Activated CD4-positive, alpha-beta T cell treated with anti-CD3 and anti-CD28 coated beads for 36 hours (primary cell): Measurements from ENCODE around the gene TIGAR. TPM values are rescaled to one million over a fixed set of nuclear protein-coding genes. Genes with fewer than 3 reads are reported as not detected.

Source experiments
- ATAC-seq: fragments of 200-7000 bp; cut with Tn5 transposase; one replicate; pipeline ENCODE4 v1.10.0; 2021; ENCODE audit warnings: mild to moderate bottlenecking, moderate library complexity
- CTCF ChIA-PET: fragments of 350-600 bp; sonication (Branson Sonifier 250); formaldehyde crosslinking; loops from one replicate; lab custom pipeline; 2021; ENCODE audit warnings: antibody characterized with exemption; lab: Charles Lee
- POLR2A ChIA-PET: fragments of 350-600 bp; sonication (Branson Sonifier 250); formaldehyde crosslinking; loops from one replicate; lab custom pipeline; 2021; ENCODE audit warnings: antibody characterized with exemption, inconsistent platforms; lab: Charles Lee
- DNase-seq: peaks from one replicate; pipeline ENCODE4 v3.0.0-alpha.2; 2020
- H3K27ac Mint-ChIP-seq: one replicate; pipeline ENCODE4 v1.8.0; 2021; ENCODE audit warnings: mixed read lengths
- H3K27me3 Mint-ChIP-seq: one replicate; pipeline ENCODE4 v1.8.0; 2021; ENCODE audit warnings: mixed read lengths
- H3K36me3 Mint-ChIP-seq: one replicate; pipeline ENCODE4 v1.8.0; 2021; ENCODE audit warnings: low read depth, mixed read lengths
- H3K4me1 Mint-ChIP-seq: one replicate; pipeline ENCODE4 v1.8.0; 2021; ENCODE audit warnings: mixed read lengths
- H3K4me3 Mint-ChIP-seq: one replicate; pipeline ENCODE4 v1.8.0; 2021; ENCODE audit warnings: mild to moderate bottlenecking, moderate library complexity, mixed read lengths
- H3K9me3 Mint-ChIP-seq: one replicate; pipeline ENCODE4 v1.8.0; 2021; ENCODE audit warnings: low read depth, mixed read lengths
- intact Hi-C, 2 experiments: fragments of 100-400 bp; cut with DNase I in 1 of 2; cut with micrococcal nuclease in 1 of 2; formaldehyde crosslinking; loops; one replicate each; pipeline versions ENCODE4 v1.14.2 to v1.15.1; 2022 to 2024; cut with DNase I, micrococcal nuclease
- total RNA-seq, 2 experiments: library from RNA; stranded (reverse); gene quantifications; one replicate each; pipeline ENCODE4 v1.2.3, GENCODE V29; 2021

The TIGAR gene
- total RNA-seq, 2 experiments from 2014 or later: 7.1 to 8.4 TPM

DNA sequence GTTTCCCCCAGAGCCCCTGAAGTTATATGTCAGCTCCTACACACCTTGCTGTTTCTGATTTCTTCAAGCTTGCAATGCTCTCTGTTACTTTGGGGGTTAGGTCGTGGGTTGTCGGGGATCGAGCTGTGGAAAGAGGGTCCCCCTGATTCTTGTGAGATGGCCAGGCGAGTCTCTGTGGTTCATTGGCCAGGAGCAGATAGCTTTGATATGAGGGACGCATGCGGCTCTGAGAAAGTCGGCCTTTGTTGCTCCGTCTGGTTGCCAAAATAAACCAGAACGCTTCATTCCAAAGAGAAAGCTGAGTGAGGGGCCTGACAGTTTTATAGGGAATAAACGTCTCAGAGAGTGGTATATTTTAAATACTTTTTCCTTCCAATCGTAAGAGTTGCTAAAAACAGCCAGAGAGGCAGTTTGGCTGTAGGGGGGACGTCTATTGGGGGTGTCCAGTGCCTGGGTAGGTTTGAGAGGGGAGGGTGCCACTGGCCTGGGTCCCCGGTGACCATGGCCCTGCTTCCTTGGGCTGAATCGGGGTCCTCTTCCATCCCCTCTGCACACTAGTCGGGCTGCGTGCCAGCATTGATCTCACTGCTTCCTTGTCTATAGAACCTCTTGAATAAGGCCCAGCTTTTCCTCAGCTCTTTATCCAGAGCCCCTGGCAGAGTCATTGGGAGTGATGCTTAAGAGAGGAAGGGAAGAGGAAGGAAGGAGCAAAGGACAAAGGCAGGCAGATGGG, 28.5 kb upstream of the TIGAR start:
- POLR2A ChIA-PET: no interaction called here
- DNase-seq: no peak
- ATAC-seq: no peak
- Mint-ChIP-seq H3K36me3 (peaks cover 90% of the 10 kb centered on the region), H3K9me3 (no peaks in the 10 kb centered on the region), H3K4me3 (peak overlapping the region; percentile 12), H3K27ac (peak overlapping the region; percentile 92), H3K27me3 (no peaks in the 10 kb centered on the region), H3K4me1 (peaks cover 83% of the 10 kb centered on the region)
- intact Hi-C loops: no loop called here
- CTCF ChIA-PET: interaction anchor here (0.5 to 2.9 kb wide), 8 partner anchors 10 to 299 kb away, joined by 3 to 15 read pairs (median 4); no protein-coding TSS in a partner anchor

DNA sequence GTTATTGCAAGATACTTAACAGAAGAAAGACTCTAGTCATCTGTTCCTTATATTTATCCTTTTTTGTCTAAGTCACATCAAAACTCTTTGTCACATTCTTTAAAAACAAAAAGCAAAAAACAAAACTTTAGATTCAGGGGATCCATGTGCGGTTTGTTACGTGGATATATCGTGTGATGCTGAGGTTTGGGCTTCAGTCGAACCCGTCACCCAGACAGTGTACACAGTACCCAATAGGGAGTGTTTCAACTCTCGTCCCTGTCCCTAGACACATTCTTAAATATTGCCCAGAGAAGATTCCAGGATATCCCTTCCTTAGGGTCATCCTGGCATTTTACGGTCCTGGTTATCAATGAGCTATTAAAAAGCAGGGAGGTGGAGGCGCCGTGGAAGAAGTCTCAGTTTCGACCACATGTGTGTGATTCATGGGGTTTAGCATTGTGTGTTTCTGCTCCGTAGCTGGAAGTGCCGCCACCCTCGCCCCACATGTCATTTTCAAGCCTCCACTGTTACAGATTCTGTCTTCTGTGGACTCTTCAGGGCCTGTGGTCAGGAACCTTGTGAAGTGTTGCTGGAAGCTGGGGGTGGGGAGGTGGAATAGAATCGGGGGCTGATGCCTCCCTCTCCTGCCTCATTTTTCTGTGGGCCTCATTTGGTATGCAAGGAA, 27.6 kb upstream of the TIGAR start:
- intact Hi-C loops: no loop called here
- peaks cover 78% of the 10 kb centered on the region for H3K4me1 Mint-ChIP-seq
- ChIA-PET CTCF (interaction anchor here (0.6 to 2.9 kb wide), 11 partner anchors 11 to 407 kb away, joined by 3 to 15 read pairs (median 3); no protein-coding TSS in a partner anchor), POLR2A (interaction anchor here (0.6 to 2.1 kb wide), 5 partner anchors 17 to 281 kb away, joined by 3 to 5 read pairs (median 4); no protein-coding TSS in a partner anchor)
- peak; percentile 73 for DNase-seq
- H3K4me3 Mint-ChIP-seq: peak overlapping the region; percentile 48
- no peaks in the 10 kb centered on the region for H3K27me3 Mint-ChIP-seq
- peaks cover 90% of the 10 kb centered on the region for H3K36me3 Mint-ChIP-seq
- peak; percentile 82 for ATAC-seq
- H3K27ac Mint-ChIP-seq: peak overlapping the region; percentile 92
- H3K9me3 Mint-ChIP-seq: no peaks in the 10 kb centered on the region

DNA sequence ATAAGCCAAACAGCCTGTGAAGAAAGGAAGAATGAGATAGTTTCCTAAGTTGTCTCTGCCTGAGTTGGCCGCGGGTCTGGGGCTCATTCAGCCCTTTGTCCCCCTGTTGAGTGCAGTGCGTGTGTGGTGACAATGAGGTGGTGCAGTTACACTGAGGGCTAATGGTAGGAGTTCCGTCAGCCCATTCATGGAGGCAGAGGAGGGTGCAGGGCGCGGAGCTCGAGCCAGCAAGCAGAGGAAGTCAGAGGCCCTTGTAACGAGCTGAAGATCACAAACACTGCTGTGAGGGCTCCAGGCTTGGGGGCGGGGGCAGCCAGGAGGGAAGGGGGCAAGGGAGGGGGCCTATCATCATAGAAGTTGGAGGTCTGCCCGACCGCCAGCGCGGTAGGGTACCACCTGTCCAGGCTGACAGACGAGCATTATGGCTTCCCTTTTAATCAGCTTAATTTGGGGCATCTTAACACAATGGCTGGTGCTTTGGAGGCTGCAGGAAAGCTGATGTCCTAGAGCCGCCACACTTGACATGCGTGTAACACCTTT, 27.0 kb upstream of the TIGAR start:
- Mint-ChIP-seq H3K27ac (peak overlapping the region; percentile 92), H3K4me1 (peaks cover 72% of the 10 kb centered on the region), H3K4me3 (peak overlapping the region; percentile 48), H3K9me3 (no peaks in the 10 kb centered on the region), H3K27me3 (no peaks in the 10 kb centered on the region), H3K36me3 (peaks cover 90% of the 10 kb centered on the region)
- peak; percentile 16 for ATAC-seq
- POLR2A ChIA-PET: interaction anchor here (0.6 to 2.1 kb wide), 4 partner anchors 17 to 175 kb away, joined by 3 to 5 read pairs (median 4); no protein-coding TSS in a partner anchor
- CTCF ChIA-PET: interaction anchor here (0.6 to 2.9 kb wide), 12 partner anchors 15 to 408 kb away, joined by 3 to 15 read pairs (median 3); no protein-coding TSS in a partner anchor
- DNase-seq: no peak
- intact Hi-C loops: no loop called here

DNA sequence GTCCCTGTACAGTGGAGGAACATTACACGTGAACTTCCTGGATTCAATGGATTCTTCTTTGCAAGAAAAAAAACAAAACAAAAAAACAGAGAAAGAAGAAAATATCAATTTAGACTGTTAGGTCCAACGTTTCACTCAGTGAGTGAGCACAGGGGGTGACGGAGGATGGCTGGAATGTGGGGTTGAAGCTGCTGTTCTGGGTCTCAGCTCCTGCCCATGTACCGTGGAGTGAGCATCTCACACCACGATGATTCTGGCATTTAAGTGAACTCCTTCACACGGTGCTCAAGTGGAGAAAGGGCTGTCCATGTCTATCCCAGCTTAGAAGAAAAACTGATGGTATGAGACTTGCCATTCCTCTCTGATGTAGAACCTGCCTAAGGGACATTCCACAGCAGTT, 24.3 kb upstream of the TIGAR start:
- Mint-ChIP-seq H3K27ac (peak overlapping the region; percentile 61), H3K27me3 (no peaks in the 10 kb centered on the region), H3K36me3 (peaks cover 89% of the 10 kb centered on the region), H3K4me1 (peaks cover 45% of the 10 kb centered on the region), H3K9me3 (no peaks in the 10 kb centered on the region), H3K4me3 (no peak overlapping the region)
- ChIA-PET POLR2A (no interaction called here), CTCF (interaction anchor here (0.8 kb wide), 1 partner anchor 26 kb away, joined by 3 read pairs; no protein-coding TSS in a partner anchor)
- intact Hi-C loops: no loop called here
- ATAC-seq: no peak
- DNase-seq: no peak

DNA sequence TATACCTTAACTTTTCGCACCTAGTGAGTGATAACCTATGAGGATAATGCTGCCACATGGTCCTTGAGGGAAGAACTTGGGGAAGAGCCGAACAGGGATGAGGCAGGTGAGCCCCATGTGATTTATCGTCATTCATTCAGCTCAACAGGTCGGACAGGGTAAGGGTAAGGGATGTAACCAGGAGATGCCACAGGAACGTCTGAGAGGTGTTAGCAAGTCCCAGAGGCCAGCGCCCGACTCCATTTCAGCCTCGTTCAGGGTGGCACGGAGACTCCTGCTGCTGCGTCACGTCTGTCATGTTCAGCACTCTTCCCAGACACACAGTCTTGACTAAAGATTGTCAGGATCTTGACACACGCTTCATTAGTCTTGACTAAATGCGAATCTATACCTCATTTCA, 23.4 kb upstream of the TIGAR start:
- intact Hi-C loops: no loop called here
- CTCF ChIA-PET: interaction anchor here (0.8 kb wide), 1 partner anchor 27 kb away, joined by 3 read pairs; no protein-coding TSS in a partner anchor
- POLR2A ChIA-PET: no interaction called here
- no peak overlapping the region for H3K4me3 Mint-ChIP-seq
- H3K4me1 Mint-ChIP-seq: peaks cover 38% of the 10 kb centered on the region
- no peaks in the 10 kb centered on the region for H3K27me3 Mint-ChIP-seq
- H3K36me3 Mint-ChIP-seq: peaks cover 92% of the 10 kb centered on the region
- no peaks in the 10 kb centered on the region for H3K9me3 Mint-ChIP-seq
- ATAC-seq (no peak), DNase-seq (no peak)
- H3K27ac Mint-ChIP-seq: peak overlapping the region; percentile 55

DNA sequence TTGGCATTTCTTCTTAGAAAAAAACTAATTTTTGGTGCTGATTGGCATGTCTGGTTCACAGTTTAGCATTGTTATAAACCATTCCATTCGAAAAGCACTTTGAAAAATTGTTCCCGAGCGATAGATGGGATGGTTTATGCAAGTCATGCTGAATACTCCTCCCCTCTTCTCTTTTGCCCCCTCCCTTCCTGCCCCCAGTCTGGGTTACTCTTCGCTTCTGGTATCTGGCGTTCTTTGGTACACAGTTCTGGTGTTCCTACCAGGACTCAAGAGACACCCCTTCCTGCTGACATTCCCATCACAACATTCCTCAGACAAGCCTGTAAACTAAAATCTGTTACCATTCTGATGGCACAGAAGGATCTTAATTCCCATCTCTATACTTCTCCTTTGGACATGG, 20.1 kb upstream of the TIGAR start:
- ChIA-PET CTCF (no interaction called here), POLR2A (interaction anchor here (0.7 kb wide), 1 partner anchor 394 kb away, joined by 4 read pairs; no protein-coding TSS in a partner anchor)
- Mint-ChIP-seq H3K36me3 (peaks cover 91% of the 10 kb centered on the region), H3K4me1 (peaks cover 13% of the 10 kb centered on the region), H3K27me3 (no peaks in the 10 kb centered on the region), H3K27ac (no peak overlapping the region), H3K4me3 (no peak overlapping the region), H3K9me3 (no peaks in the 10 kb centered on the region)
- ATAC-seq: no peak
- intact Hi-C loops: no loop called here
- DNase-seq: no peak

DNA sequence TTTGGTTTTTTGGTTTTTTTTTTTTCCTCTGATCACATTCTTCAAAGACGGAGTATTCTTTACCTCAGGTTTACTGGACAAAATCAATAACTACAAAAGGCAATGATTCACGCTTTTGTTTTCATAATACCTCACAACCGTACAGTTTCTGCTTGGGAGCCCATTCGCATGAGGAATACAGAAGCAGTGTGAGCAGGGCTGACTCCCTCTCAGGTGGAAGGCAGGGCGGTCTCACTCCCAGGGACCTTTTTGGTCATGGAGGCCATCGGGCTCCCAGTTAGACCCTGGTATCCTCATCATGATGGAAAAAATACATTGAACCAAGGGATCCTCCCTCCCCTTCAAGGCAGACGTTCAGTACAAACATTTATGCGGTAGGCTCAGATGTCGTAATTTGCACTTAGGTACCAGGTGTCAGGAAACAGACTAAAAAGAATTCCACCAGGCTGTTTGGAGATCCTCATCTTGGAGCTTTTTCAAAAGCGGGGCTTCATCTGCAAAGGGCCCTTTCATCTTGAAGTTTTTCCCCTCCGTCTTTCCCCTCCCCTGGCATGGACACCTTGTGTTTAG, 19.0 kb upstream of the TIGAR start:
- DNase-seq (no peak), ATAC-seq (no peak)
- ChIA-PET POLR2A (no interaction called here), CTCF (no interaction called here)
- H3K9me3 Mint-ChIP-seq: no peaks in the 10 kb centered on the region
- peaks cover 87% of the 10 kb centered on the region for H3K36me3 Mint-ChIP-seq
- intact Hi-C loops: no loop called here
- H3K4me1 Mint-ChIP-seq: peaks cover 8% of the 10 kb centered on the region
- H3K27me3 Mint-ChIP-seq: no peaks in the 10 kb centered on the region
- H3K4me3 Mint-ChIP-seq: no peak overlapping the region
- H3K27ac Mint-ChIP-seq: no peak overlapping the region

DNA sequence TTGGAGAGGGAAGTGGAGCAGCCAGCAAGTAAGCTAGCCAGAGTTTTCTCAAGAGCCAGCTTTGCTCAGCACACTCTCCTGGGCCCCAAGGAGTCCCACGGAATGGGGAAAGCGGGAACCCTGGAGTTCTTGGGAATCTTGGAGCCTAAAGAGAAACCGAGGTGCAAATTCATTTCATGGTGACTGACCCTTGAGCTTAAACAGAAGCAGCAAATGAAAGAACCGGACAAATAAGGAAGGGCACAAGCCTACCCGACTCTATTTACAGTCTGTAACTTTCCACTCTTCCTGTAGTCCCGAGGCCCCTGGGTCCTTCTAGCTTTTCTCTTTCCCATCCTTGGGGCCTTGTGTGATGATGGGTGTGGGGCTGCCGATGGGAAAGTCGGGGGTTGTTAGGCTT, 18.1 kb upstream of the TIGAR start:
- Mint-ChIP-seq H3K9me3 (no peaks in the 10 kb centered on the region), H3K27me3 (no peaks in the 10 kb centered on the region), H3K4me1 (peaks cover 6% of the 10 kb centered on the region), H3K27ac (peak overlapping the region; percentile 1), H3K36me3 (peaks cover 85% of the 10 kb centered on the region), H3K4me3 (no peak overlapping the region)
- ATAC-seq (no peak), DNase-seq (no peak)
- ChIA-PET POLR2A (no interaction called here), CTCF (no interaction called here)
- intact Hi-C loops: no loop called here

DNA sequence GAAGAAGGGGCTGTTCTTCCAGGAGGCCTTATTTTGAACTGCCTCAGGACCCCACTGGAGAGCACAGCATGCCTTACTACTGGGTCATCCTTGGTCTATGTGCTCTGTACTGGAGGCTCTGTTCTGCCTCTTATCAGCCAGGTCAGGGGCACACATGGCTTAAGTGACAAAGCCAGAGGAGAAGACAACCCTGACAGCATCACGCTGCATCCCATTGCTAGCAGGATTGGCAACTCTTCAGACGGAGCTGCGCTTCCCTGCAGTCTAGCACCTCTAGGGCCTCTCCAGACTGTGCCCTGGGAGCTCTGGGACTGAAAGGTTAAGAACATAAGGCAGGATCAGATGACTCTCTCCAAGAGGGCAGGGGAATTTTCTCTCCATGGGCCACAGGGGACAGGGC, 17.3 kb upstream of the TIGAR start:
- ChIA-PET POLR2A (interaction anchor here (0.6 kb wide), 1 partner anchor 19 kb away, joined by 3 read pairs; no protein-coding TSS in a partner anchor), CTCF (no interaction called here)
- ATAC-seq: no peak
- Mint-ChIP-seq H3K4me1 (peaks cover 4% of the 10 kb centered on the region), H3K36me3 (peaks cover 81% of the 10 kb centered on the region), H3K27me3 (no peaks in the 10 kb centered on the region), H3K27ac (peak overlapping the region; percentile 60), H3K9me3 (no peaks in the 10 kb centered on the region), H3K4me3 (no peak overlapping the region)
- intact Hi-C loops: no loop called here
- DNase-seq: no peak

DNA sequence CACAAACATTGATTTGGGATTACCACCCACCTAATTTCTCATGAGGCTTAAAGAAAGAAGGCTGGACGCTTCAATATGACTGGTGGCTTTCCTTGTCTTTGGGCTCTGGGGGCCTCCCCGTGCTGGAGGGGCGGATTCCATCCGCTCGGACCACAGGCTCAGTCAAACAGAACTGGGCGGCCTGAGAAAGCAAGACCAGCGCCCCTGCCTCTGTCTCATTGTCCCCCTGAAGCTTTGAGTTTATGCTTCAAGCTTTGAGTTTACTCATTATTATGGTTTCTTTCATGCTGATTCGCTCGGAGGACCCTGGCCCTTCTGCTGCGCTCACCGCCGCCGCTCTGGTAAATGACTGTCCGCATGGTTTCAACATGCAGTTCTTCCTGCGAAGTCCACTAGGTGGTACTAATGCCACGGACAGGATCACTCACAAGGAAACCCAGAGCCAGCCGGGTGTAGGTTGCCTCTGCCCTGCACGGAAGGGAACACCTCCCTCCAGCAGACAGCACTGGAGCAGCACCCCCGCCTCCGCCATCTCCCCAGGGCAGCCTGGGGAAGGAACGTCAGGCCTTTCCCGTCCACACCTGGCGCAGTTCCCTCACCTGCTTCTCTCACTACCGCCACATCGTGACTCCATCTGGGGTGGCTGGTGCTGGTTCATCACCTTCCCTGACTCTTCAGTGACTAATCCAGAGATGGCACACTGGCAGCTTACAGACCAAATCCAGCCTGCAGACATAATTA, 13.2 kb upstream of the TIGAR start:
- peaks cover 4% of the 10 kb centered on the region for H3K4me1 Mint-ChIP-seq
- intact Hi-C loops: no loop called here
- DNase-seq (peak; percentile 41), ATAC-seq (peak; percentile 48)
- H3K27ac Mint-ChIP-seq: no peak overlapping the region
- ChIA-PET POLR2A (no interaction called here), CTCF (no interaction called here)
- H3K27me3 Mint-ChIP-seq: no peaks in the 10 kb centered on the region
- no peak overlapping the region for H3K4me3 Mint-ChIP-seq
- no peaks in the 10 kb centered on the region for H3K9me3 Mint-ChIP-seq
- peaks cover 53% of the 10 kb centered on the region for H3K36me3 Mint-ChIP-seq
